PFSK-1 (cell line): ENCODE results near the gene NSUN6.

ENCODE experiments used
- POLR2AphosphoS5 ChIP-seq: IDR thresholded peaks from 2 replicates; pipeline ENCODE4 v1.6.1; 2012; ENCODE audit warnings: low read depth, mild to moderate bottlenecking, control low read depth, low read length, moderate library complexity
- TF ChIP-seq, protein P1 (sequence below), 2 experiments: IDR thresholded peaks; 2 replicates each; pipeline versions ENCODE4 v1.6.1 to v1.8.0; 2011 to 2012; ENCODE audit warnings: low read depth in 2 of 2, low read length in 2 of 2, control low read depth in 1 of 2, inconsistent platforms in 1 of 2, mild to moderate bottlenecking in 1 of 2, moderate library complexity in 1 of 2; ENCODE audit not compliant: insufficient read depth in 1 of 2

GRCh38 chr10:18500576-18500975, 150.8 kb downstream of the NSUN6 start:
- no peak for TF ChIP-seq POLR2AphosphoS5
- TF ChIP-seq, protein P1, sequence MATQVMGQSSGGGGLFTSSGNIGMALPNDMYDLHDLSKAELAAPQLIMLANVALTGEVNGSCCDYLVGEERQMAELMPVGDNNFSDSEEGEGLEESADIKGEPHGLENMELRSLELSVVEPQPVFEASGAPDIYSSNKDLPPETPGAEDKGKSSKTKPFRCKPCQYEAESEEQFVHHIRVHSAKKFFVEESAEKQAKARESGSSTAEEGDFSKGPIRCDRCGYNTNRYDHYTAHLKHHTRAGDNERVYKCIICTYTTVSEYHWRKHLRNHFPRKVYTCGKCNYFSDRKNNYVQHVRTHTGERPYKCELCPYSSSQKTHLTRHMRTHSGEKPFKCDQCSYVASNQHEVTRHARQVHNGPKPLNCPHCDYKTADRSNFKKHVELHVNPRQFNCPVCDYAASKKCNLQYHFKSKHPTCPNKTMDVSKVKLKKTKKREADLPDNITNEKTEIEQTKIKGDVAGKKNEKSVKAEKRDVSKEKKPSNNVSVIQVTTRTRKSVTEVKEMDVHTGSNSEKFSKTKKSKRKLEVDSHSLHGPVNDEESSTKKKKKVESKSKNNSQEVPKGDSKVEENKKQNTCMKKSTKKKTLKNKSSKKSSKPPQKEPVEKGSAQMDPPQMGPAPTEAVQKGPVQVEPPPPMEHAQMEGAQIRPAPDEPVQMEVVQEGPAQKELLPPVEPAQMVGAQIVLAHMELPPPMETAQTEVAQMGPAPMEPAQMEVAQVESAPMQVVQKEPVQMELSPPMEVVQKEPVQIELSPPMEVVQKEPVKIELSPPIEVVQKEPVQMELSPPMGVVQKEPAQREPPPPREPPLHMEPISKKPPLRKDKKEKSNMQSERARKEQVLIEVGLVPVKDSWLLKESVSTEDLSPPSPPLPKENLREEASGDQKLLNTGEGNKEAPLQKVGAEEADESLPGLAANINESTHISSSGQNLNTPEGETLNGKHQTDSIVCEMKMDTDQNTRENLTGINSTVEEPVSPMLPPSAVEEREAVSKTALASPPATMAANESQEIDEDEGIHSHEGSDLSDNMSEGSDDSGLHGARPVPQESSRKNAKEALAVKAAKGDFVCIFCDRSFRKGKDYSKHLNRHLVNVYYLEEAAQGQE (IDR thresholded peaks at IDR 0.05; ENCODE audit: insufficient read depth in 1 of 2, low read depth in 2 of 2, low read length in 2 of 2): no peak
